PC-3 (cell line): ENCODE measurements around the gene TJP3.

Experiments used
- EZH2 ChIP-seq: fragments of 300-600 bp; sonication (generic); IDR thresholded peaks from one replicate; pipeline ENCODE4 v1.6.1; 2017; ENCODE audit warnings: antibody characterized with exemption, mild to moderate bottlenecking, low read length; ENCODE audit not compliant: unreplicated experiment
- TF ChIP-seq, protein P1 (sequence below): fragments of 300-600 bp; sonication (generic); conservative IDR thresholded peaks from 2 replicates; pipeline ENCODE4 v1.5.1; 2017; ENCODE audit warnings: antibody characterized with exemption, low read depth, mild to moderate bottlenecking, low read length

DNA sequence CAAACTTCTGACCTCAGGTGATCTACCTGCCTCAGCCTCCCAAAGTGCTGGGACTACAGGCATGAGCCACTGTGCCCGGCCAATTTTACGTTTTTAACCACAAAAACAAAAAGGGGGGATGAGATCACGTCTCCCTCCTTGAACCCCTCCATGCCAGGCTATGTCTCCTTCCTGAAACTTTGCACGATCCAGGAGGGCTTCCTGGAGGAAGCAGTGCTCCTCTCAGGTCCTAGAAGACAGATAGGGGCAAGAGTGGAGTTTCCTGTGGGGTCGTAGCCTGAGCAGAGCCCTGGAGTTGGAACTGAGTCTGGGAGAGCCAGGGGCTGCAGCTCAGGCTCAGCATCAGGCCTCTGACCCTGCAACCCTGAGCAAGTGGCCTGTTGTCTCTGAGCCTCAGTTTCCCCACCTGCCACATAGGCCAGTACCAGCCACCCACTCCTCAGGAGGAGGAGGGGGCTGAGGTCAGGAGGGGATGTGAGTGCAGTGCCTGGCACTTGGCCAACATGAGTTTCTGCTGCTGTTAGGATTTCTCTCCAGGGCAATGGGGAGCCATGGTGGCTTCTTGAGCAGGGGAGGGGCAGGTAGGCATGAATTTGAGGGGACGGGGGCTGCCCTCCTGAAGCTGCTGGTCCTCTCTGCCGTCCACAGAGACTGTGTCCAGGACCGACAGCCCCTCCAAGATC lies 37.3 kb downstream of the TJP3 start:
- TF ChIP-seq, protein P1, sequence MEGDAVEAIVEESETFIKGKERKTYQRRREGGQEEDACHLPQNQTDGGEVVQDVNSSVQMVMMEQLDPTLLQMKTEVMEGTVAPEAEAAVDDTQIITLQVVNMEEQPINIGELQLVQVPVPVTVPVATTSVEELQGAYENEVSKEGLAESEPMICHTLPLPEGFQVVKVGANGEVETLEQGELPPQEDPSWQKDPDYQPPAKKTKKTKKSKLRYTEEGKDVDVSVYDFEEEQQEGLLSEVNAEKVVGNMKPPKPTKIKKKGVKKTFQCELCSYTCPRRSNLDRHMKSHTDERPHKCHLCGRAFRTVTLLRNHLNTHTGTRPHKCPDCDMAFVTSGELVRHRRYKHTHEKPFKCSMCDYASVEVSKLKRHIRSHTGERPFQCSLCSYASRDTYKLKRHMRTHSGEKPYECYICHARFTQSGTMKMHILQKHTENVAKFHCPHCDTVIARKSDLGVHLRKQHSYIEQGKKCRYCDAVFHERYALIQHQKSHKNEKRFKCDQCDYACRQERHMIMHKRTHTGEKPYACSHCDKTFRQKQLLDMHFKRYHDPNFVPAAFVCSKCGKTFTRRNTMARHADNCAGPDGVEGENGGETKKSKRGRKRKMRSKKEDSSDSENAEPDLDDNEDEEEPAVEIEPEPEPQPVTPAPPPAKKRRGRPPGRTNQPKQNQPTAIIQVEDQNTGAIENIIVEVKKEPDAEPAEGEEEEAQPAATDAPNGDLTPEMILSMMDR: no peak
- TF ChIP-seq EZH2: no peak
